Loucy (cell line): ENCODE measurements around the gene EML1.

Experiments
- CTCF ChIP-seq: fragments of 200-600 bp; sonication (generic); conservative IDR thresholded peaks from 2 replicates; pipeline ENCODE4 v1.5.1; 2014; ENCODE audit warnings: mild to moderate bottlenecking, antibody characterized with exemption, low read length
- EZH2phosphoT487 ChIP-seq: fragments of 200-600 bp; IDR thresholded peaks from 2 replicates; pipeline ENCODE4 v1.6.1; 2018; ENCODE audit warnings: antibody characterized with exemption, mild to moderate bottlenecking, moderate library complexity, borderline replicate concordance

GRCh38 chr14:99763527-99764221, 29.5 kb upstream of the EML1 start:
- TF ChIP-seq CTCF (no peak), EZH2phosphoT487 (no peak)
